Measurements from ENCODE around the gene FAM161A.
A peak's percentile ranks its signal among the peaks of the same experiment; 100 is the strongest.
"Not testable (repeated sequence)": the region's sequence is repeated elsewhere in the genome, so short reads cannot be mapped to it uniquely, and the experiment has no call there.

Gene FAM161A

DNA sequence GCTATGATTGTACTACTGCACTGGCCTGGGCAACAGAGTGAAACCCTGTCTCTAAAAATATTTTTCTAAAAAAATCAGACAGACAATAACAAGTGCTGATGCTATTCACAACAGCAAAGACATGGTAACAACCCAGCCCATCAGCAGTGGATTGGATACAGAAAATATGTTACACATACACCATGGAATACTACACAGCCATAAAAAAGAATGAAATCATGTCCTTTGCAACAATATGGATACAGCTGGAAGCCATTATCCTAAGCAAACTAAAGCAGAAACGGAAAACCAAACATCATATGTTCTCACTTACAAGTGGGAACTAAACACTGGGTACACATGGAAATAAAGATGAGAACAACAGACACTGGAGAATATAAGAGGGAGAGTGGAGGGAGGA, 19.9 kb downstream of the FAM161A start:
- no peak for DNase-seq

DNA sequence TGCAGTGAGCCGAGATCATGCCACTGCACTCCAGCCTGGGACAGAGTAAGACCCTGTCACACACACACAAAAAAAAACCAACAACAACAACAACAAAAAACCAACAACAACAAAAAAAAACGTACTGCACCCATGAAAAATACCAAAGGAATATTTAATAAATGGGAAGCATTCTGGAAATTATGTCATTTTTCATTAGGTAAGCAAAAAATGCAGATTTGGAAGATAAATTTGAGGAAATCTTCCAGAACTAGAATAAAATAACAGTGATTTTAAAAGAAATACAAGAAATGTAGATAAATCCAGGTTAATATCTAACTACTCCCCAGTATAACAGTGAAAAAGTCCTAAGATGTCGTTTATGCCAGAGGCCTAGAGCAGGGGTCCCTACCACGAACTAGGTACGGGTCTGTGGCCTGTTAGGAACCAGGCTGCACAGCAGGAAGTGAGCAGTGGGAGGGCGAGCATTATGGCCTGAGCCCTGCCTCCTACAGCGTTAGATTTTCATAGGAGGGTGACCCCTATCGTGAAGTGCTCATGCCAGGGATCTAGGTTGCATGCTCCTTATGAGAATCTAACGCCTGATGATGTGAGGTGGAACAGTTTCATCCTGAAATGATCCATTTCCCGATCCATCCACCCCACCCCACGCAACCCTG, 21.5 kb downstream of the FAM161A start:
- DNase-seq: no peak

DNA sequence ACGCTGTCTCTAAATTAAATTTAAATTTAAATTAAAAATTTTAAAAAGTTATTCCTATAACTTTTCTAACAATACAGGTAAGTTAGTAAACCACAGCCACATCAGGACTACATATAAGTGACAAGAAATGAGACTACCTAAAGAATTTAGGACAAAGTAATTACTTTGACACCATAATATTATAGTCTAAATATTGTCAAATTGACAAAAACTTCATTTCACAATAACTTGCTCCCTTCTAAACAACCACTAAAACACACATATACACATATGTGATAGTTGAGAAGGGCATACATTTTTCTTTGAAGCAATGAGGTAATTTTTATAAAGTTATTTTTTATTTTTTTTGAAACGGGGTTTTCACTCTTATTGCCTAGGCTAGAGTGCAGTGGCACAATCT, 31.6 kb downstream of the FAM161A start:
- no peak for DNase-seq

DNA sequence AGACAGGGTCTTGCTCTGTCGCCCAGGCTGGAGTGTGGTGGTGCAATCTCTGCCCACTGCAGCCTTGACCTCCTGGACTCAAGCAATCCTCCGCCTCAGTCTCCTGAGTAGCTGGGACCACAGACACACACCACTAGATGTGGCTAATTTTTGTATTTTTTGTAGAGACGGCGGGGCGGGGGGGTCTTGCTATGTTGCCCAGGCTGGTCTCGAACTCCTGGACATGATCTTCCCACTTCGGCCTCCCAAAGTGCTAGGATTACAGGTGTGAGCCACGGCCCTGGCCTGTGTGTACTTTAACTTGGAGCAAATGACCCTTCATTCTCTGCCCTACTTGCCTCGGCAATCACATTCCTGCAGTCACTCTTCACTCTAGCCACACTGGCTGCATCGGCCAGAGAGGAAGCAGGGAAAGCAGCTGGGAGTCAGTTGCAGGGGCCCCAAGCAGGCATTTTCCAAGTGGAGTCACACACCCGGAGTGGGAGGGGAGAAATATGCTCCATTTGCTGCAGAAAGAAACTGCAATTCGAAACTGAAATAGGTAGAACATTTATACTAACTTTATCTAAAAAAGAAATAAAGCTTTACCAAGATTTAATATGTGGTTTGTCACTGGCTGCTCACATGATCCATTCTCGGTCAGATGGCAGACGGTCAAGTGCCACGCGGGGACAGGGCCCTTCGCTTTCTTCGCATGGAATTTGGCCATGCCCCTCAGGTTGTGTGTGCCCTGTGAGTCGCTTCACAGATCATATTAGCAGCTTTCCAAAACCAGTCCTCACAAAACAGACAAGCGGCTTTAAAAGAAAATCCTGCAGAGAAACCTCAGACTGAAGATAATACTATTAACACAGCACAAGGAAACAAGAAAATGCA, 37.1 kb downstream of the FAM161A start:
- no peak for DNase-seq

DNA sequence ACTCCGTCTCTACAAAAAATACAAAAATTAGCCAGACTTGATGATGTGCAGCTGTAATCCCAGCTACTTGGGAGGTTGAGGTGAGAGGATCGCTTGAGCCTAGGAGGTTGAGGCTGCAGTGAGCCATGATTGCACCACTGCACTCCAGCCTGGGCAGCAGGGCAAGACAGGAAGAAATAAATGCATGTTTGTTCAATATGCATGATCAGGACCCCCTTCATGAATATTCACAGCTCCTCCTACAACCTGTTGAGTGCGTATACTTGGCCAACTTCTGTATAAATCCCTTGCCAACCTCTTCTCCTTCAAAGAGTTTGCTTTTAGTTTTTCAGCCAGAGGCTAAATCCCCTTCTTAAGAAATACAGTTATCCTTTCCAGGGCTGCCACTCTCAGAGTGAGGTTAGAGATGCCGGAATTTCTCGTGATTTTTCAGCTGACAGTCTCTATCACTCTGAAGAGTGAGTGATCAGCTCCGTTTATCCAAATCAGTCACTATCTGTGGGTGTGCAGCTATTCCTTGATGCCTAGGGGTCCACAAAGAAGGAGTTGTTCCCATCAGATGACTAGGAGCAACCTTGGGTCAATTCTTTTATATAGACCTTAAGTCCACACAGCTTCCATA, 39.2 kb downstream of the FAM161A start:
- DNase-seq: no peak

DNA sequence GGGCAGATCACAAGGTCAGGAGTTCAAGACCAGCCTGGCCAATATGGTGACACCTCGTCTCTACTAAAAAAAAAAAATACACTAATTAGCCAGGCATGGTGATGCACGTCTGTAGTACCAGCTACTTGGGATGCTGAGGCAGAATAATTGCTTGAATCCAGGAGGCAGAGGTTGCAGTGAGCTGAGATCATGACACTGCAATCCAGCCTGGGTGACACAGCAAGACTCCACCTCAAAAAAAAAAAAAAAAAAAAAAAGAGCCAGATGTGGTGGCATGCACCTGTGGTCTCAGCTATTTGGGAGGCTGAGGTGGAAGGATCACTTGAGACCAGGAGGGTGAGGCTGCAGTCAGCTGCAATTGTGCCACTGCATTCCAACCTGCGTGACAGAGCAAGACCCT, 40.5 kb downstream of the FAM161A start:
- DNase-seq: not testable (repeated sequence)

DNA sequence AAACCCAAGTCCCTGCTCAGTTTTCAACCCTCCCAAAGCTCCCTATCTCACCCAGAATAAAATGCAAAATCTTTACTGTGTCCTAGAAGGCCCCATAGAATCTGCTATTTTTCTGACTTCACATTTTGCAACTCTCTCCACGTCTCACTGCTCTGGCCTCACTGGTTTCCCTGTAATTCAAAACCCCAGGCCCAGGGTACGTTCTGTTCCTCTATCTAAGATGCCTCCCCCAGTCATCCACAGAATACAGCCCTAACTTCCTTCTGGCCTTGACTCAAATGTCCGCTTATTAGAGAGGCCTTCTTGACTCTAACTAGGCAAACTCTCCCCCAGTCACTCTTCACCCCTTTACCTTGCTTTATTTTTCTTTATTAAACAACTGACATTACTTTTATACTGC, 42.0 kb downstream of the FAM161A start:
- no peak for DNase-seq

DNA sequence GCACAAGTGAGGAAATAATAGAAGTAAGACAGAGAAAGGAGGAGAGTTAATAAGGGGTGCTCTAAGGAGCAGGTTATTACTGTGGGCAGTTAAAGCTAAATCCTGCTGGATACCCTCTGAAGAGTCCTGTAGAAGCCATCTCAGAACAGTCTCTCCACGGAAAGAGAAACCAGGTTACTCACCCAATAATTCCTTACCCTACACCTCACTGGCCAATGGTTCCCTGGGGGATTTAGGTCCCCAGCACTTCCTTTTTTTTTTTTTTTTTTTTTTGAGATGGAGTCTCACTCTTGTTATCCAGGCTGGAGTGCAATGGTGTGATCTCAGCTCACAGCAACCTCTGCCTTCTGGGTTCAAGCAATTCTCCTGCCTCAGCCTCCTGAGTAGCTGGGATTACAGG, 43.7 kb downstream of the FAM161A start:
- not testable (repeated sequence) for DNase-seq

DNA sequence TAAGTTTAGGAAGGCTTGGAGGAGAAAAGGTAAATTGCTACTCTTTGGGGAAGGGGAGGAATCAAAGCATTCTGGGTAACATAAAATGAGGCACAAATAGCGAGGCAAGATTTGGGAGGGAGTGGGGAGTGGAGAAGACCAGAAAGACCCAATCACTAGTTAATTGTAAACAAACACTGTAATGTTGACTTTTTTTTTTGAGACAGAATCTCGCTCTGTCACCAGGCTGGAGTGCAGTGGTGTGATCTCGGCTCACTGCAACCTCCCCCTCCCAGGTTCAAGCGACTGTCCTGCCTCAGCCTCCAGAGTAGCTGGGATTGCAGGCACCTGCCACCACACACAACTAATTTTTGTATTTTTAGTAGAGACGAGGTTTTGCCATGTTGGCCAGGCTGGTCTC, 45.2 kb downstream of the FAM161A start:
- DNase-seq: not testable (repeated sequence)

DNA sequence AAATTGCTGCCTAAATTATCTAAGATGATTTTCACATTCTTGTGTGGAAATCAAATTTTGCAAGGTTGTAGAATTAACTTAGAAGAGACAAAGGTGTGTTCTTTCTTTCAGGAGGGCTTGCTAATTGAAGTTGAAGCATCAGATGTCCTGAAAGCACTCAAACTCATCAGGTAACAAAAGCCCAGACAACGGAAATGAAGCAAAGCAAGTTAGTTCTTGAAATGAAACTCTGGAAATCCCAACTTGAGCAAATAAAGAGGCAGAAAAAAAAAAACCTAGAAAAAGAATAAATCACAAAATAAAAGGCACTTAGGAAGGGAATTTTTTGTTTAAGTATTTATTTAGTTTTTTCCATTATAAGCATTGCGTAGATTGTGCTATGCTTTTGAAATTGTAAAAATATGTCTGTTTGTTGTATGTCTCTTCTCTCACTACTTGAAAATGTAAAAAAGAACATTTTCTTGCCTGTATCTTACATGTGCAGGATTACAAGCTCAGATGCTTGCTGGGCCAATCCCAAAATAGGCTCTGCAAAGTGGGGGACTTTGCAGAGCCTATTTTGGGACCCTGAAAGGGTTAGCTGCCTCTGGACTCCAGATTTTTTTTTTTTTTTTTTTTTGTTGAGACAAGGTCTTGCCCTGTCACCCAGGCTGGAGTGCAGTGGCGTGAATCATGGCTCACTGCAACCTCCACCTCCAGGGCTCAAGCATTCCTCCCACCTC, 46.7 kb downstream of the FAM161A start:
- no peak for DNase-seq

DNA sequence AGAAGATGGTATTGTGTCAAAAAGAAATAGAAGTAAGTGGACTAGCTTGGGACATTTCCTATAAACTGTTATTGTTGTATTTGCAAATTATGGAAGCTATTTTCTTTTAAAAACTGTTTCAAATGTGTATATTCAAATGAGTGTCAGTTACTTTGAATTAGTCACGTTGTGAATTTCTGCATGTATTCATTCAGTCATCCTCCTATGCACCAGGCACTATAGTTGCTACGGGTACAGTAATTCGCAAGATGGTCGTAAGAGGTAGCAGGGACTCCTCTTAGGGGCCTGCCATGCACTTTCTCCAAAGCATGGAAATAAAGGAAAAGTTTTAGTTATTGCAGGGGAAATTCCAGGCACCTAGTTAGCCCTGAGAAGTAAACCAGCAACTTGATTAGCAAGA, 51.3 kb downstream of the FAM161A start:
- no peak for DNase-seq

DNA sequence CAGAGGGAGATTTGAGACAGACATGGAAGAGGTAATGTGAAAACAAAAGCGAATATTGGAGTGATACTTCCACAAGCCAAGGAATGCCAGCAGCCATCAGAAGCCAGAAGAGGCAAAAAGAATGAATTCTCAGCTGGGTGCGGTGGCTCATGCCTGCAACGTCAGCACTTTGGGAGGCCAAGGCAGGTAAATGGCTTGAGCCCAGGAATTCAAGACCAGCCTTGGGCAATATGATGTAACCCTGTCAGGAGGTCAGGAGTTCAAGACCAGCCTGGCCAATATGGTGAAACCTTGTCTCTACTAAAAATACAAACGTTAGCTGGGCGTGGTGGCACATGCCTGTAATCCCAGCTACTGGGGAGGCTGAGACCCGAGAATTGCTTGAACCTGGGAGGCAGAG, 54.8 kb downstream of the FAM161A start:
- DNase-seq: no peak

DNA sequence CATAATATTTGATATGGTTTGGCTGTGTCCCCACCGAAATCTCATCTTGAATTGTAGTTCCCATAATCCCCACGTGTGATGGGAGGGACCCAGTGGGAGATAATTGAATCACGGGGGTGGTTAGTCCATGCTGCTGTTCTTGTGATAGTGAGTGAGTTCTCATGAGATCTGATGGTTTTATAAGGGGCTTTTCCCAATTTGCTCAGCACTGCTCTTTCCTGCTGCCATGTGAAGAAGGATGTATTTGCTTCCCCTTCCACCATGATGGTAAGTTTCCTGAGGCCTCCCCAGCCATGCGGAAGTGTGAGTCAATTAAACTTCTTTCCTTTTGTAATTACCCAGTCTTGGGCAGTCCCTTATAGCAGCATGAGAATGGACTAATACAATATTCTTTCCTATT, 56.4 kb downstream of the FAM161A start:
- not testable (repeated sequence) for DNase-seq

DNA sequence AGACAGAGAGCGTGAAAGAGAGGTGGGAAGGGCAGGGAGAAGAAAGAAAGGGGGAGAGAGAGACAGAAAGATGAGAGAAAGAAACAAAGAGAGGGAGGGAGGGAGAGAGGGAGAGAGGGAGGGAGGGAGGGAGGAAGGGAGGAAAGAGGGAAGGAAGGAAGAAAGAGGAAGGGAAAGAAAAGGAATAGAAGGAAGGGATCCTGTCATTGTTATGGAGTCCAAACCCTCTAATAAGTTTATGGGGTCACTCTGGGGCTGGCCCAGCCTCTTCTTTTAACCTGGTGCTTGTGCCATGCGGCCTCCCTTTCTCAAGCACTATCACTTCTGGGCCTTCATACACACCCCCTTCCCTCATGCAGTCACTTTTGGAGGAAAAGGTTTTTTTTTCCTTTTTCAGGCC, 58.5 kb downstream of the FAM161A start:
- DNase-seq: no peak

DNA sequence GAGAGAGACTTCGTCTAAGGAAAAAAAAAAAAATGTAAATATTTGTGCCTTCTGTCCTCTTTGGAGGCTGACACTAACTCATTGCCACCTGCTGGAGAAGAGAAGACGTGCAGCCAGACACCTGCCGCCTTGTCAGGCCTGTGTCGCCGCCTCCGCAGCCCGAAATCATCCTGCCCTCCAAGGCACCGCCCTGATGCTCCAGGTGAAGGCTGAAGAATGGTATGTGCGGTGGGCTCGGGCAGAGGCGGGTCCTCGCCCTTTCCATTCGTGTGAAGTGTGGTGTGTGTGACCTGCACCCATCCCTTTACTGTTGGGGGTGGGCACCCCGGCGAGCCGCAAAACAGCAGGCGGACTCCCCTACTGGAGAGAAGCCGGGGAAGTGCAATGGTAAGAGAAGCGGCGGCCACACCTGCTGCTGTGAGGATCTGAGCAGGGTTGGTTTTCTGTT, 60.4 kb downstream of the FAM161A start:
- DNase-seq: peak; percentile 82

DNA sequence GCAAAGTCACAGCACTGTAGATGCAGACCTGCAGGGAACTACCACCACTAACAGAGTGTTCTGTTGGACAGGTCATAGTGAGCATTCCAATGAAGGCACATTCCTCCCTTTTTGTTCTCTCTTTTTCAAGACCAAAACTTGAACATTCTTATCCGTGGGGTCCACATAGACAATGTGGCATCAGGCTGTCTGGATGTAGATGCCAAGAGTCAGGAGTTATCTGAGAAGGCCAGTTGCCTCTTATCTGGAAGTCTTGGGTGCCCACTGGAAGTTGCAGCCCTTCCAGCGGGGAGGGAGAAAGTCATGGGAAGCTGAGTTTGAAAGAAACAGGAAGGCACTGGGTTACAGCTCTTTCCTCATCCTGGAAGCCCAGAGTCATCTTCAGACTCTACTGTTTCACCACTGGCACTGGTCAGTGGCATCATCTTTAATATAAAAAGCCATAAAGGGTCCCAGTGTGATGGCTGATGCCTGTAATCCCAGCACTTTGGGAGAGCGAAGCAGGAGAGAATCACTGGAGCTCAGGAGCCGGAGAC, 61.4 kb downstream of the FAM161A start:
- DNase-seq: no peak

DNA sequence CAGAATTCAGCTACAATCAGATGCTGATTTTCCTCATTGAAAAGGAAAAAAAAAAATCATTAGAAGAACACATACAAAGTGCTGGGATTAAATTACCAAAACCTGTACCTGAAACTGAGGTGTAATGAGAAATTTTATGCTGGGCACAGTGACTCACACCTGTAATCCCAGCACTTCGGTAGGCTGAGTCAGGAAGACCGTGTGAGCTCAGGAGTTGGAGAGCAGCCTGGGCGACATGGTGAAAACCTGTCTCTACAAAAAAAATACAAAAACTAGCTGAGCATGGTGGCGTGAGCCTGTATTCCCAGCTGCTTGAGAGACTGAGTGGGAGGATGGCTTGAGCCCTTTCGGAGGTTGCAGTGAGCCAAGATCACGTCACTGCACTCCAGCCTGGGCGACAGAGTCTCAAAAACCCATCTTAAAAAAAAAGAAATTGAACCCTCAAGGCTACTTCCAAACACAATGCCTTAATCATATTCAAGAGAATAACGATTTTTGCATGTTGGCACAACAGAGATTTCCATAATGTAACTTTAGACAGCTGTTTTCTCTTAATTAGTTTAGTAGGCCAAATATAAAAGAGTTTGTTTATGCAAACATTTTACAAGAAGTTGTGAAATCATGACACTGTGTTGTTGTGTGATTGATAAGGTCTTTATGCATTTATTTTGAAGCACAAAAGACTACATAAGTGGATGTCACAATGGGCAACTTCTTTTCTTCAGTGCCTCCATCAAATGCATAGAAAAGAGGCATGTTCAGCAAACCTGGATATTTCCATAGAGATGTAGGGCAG, 63.9 kb downstream of the FAM161A start:
- no peak for DNase-seq

DNA sequence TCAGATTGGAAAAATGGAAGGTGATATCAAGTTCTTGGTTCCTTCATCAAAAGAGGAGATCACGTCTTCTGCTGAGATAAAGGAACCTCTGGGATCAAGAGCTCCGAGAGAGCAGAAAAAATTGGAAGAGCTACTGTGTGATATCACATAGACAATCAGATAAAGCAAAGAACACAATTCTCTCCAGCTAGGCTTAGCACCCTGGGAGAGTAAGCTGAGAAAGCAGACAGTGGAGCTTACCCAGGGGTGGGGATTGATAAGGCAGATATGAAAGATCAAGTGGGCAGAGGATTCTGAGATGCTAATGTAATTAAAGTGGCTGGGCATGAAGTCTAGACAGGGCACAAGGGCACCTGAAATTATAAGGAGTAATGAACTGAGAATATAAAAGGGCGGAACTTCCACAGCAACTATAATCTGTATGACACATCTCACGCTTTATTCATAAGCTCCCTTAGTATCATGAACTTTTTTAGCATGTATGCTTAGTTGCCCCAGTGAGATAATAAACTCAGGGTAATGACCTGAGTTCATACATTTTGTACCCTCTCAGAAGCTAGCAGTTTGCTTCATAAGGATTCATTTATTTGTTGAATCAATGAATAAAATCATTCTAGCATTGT, 65.8 kb downstream of the FAM161A start:
- no peak for DNase-seq

DNA sequence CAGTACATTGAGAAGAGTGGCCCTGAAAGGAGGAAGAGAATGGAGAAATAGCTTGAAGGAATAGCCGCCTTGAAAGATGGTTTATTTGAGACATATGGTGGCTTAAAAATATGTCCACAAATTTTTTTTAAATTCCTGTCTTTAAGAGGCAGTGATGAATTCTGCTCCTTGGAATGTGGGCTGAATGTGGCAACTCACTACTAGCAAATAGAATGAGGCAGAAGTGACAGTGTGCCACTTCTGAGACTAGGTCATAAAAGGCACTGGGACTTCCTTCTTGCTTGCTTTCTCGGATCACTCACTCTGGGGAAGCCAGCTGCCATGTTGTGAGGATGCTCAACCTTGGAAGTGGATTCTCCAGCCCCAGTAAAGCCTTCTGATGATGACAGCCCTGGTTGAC, 67.0 kb downstream of the FAM161A start:
- DNase-seq: no peak

DNA sequence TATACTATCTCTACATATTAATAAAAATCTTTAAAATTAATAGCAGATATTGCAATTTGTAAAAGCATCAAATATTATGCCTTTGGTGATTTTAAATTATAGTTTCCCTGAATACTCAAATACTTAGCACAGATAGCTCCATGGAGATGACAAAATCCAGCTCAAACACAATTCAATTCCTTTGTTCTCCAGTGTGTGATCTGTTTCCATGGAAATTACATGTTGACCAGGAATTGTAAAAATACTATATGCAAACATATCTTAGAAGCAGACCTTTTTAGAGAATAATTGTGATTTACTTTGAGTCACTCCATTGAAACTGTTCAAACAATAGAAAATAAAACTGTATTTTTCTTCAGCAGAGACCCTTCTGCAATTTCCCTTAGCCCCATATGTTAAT, 68.3 kb downstream of the FAM161A start:
- no peak for DNase-seq

DNA sequence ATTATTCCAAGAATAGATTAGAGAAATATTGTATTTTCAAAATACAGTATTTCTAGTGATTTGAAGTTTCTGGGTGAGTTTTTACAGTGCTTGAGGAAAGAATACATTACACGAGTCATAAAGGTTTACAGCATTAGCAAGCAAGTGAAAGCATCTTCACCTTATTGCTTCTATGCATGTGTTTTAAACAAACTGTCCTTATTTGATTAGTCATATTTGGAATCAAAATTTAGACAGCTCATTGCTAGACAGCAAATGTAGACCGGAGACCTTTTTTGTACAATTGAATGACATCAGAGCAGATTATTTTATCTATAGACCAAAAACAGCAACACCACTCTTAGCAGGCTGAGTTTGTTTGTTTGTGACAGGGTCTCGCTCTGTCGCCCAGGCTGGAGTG, 69.2 kb downstream of the FAM161A start:
- no peak for DNase-seq
